Fibroblast of lung (primary cell): ENCODE measurements around the gene BAZ1A.

ENCODE experiments used
- CTCF ChIP-seq, 2 donors: IDR thresholded peaks in 1 of 2; conservative IDR thresholded peaks in 1 of 2; 1 replicate in 1 of 2; 2 replicates in 1 of 2; pipeline ENCODE4 v1.5.1; 2011 to 2012; ENCODE audit warnings: low read length in 2 of 2, control low read depth in 1 of 2, inconsistent platforms in 1 of 2, low read depth in 1 of 2, mild to moderate bottlenecking in 1 of 2
- EZH2 ChIP-seq: IDR thresholded peaks from 2 replicates; pipeline ENCODE4 v1.5.1; 2012; ENCODE audit warnings: low read length, control low read depth, mild to moderate bottlenecking; ENCODE audit errors: missing control alignments

DNA sequence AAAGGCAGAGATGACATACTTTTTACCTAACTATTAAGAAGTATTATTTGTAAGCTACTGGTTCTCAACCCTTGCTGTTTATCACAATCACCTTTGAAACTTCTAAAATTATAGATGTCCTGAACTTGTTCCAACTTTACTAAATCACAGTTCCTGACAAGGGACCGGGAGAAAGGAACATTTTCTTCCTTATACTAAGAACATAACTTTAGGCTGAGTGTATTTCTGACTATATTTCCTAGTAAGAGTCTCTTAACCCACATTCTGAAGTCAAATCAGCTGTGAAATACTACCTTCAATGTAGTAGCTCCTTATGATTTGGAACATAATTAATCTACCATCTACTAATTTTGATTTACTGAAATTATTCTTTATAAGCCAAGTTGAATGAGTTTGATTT, 80.2 kb downstream of the BAZ1A start:
- TF ChIP-seq CTCF (conservative IDR thresholded peaks at IDR 0.05 in 1 of 2, IDR thresholded peaks at IDR 0.05 in 1 of 2; ENCODE audit: low read depth in 1 of 2, low read length in 2 of 2) (no peak), EZH2 (no peak)
